Ovary (tissue), 3 donors: ENCODE results near the gene ZMYND8.
"Not testable (repeated sequence)": the region's sequence is repeated elsewhere in the genome, so short reads cannot be mapped to it uniquely, and the experiment has no call there.

ENCODE experiments used
- CTCF ChIP-seq, 3 donors: fragments of 450-650 bp in 2 of 3; fragments of 200-600 bp in 1 of 3; IDR thresholded peaks; one replicate each; pipeline versions ENCODE4 v1.5.1 to v1.8.0; 2016 to 2022; ENCODE audit warnings: antibody characterized with exemption in 3 of 3, mild to moderate bottlenecking in 1 of 3
- EP300 ChIP-seq: sonication (generic); formaldehyde crosslinking; IDR thresholded peaks from one replicate; pipeline ENCODE4 v1.6.1; 2017; ENCODE audit warnings: antibody characterized with exemption
- donor health status: DM: no; HTN: no; CAD: no.

GRCh38 chr20:47288530-47288929, 68.0 kb downstream of the ZMYND8 start:
- not testable (repeated sequence) for TF ChIP-seq EP300; CTCF (IDR thresholded peaks at IDR 0.05)
